ENCODE results near the gene DLG2. TPM values are rescaled to one million over a fixed set of nuclear protein-coding genes. Genes with fewer than 3 reads are reported as not detected.

Gene DLG2
- total RNA-seq, 2 experiments from 2014 or later = 2.0 to 2.1 TPM

DNA sequence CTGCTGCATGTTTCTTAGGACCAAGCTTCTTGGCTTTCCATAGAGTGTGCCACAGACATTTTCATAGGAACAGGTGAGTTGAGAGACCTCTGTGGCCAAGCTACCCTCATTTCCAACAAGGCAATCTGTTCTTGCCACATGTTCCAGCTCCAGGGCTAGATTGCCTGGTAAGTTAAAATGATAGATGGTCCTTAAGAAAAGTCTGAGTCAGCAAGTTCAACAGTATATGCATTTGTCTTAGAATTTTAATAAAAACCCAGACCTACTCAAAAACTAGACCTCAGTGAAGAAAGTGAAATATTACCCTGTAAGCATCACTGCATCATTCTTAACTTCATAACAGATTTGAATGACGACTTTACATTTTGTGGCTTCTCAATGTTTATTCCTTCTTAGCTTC is 1123.6 kb downstream of the DLG2 start:
- Mint-ChIP-seq H3K4me3 (no peak overlapping the region), H3K9me3 (peaks cover 11% of the 10 kb centered on the region), H3K4me1 (ENCODE audit: low read depth) (no peaks in the 10 kb centered on the region), H3K27me3 (no peaks in the 10 kb centered on the region), H3K36me3 (ENCODE audit: low read depth) (no peaks in the 10 kb centered on the region), H3K27ac (no peak overlapping the region)
- intact Hi-C loops (cut with DNase I, micrococcal nuclease) = no loop called here
- no peaks in the 10 kb centered on the region for H3K4me1 ChIP-seq (ENCODE audit: insufficient read depth, low read length)
- TF ChIP-seq, protein P1, sequence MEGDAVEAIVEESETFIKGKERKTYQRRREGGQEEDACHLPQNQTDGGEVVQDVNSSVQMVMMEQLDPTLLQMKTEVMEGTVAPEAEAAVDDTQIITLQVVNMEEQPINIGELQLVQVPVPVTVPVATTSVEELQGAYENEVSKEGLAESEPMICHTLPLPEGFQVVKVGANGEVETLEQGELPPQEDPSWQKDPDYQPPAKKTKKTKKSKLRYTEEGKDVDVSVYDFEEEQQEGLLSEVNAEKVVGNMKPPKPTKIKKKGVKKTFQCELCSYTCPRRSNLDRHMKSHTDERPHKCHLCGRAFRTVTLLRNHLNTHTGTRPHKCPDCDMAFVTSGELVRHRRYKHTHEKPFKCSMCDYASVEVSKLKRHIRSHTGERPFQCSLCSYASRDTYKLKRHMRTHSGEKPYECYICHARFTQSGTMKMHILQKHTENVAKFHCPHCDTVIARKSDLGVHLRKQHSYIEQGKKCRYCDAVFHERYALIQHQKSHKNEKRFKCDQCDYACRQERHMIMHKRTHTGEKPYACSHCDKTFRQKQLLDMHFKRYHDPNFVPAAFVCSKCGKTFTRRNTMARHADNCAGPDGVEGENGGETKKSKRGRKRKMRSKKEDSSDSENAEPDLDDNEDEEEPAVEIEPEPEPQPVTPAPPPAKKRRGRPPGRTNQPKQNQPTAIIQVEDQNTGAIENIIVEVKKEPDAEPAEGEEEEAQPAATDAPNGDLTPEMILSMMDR (IDR thresholded peaks at IDR 0.05) = no peak
- H3K36me3 ChIP-seq (ENCODE audit: insufficient read depth, low read length) = no peaks in the 10 kb centered on the region
- no peak overlapping the region for H3K27ac ChIP-seq (ENCODE audit: low read depth in 1 of 2, low read length in 2 of 2)
- H3K27me3 ChIP-seq (ENCODE audit: control insufficient read depth in 1 of 2, insufficient read depth in 2 of 2, low read length in 2 of 2) = no peaks in the 10 kb centered on the region
- ATAC-seq (ENCODE audit: poor library complexity) (no peak), DNase-seq (no peak)
- ChIA-PET POLR2A (no interaction called here), CTCF (no interaction called here)
- H3K9me3 ChIP-seq (ENCODE audit: control insufficient read depth in 1 of 2, insufficient read depth in 1 of 2, low read length in 2 of 2) = peaks cover 0 to 7% of the 10 kb centered on the region in 2 experiments
- no peak overlapping the region for H3K4me3 ChIP-seq (ENCODE audit: low read length)

DNA sequence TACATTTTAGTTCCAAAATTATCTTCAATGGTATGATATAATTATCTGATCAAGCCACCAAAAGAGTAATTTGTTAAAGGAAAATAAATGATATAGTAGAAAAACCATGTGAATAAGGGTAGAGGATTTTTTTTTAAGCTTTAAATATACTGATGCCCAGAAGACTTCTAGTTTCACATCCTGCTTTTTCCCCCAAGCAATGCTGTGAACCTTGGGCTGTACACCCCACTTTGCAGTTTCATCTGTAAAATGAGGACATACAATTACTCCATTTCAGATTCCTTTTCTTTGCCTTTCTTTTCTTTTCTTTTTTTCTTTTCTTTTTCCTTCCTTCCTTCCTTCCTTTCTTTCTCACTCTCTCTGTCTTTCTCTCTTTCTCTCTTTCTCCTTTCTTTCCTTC is 1125.4 kb downstream of the DLG2 start:
- ChIA-PET POLR2A (no interaction called here), CTCF (no interaction called here)
- Histone ChIP-seq H3K4me1 (ENCODE audit: insufficient read depth, low read length) (no peaks in the 10 kb centered on the region), H3K27ac (ENCODE audit: low read depth in 1 of 2, low read length in 2 of 2) (no peak overlapping the region), H3K4me3 (ENCODE audit: low read length) (no peak overlapping the region), H3K9me3 (ENCODE audit: control insufficient read depth in 1 of 2, insufficient read depth in 1 of 2, low read length in 2 of 2) (peaks cover 0 to 4% of the 10 kb centered on the region in 2 experiments), H3K36me3 (ENCODE audit: insufficient read depth, low read length) (no peaks in the 10 kb centered on the region), H3K27me3 (ENCODE audit: control insufficient read depth in 1 of 2, insufficient read depth in 2 of 2, low read length in 2 of 2) (no peaks in the 10 kb centered on the region)
- no peak overlapping the region for H3K27ac Mint-ChIP-seq
- TF ChIP-seq, protein P1 (IDR thresholded peaks at IDR 0.05) = no peak
- peaks cover 9% of the 10 kb centered on the region for H3K9me3 Mint-ChIP-seq
- intact Hi-C loops (cut with DNase I, micrococcal nuclease) = no loop called here
- no peaks in the 10 kb centered on the region for H3K36me3 Mint-ChIP-seq (ENCODE audit: low read depth)
- DNase-seq = no peak
- ATAC-seq (ENCODE audit: poor library complexity) = no peak
- H3K4me1 Mint-ChIP-seq (ENCODE audit: low read depth) = no peaks in the 10 kb centered on the region
- H3K27me3 Mint-ChIP-seq = no peaks in the 10 kb centered on the region
- no peak overlapping the region for H3K4me3 Mint-ChIP-seq

DNA sequence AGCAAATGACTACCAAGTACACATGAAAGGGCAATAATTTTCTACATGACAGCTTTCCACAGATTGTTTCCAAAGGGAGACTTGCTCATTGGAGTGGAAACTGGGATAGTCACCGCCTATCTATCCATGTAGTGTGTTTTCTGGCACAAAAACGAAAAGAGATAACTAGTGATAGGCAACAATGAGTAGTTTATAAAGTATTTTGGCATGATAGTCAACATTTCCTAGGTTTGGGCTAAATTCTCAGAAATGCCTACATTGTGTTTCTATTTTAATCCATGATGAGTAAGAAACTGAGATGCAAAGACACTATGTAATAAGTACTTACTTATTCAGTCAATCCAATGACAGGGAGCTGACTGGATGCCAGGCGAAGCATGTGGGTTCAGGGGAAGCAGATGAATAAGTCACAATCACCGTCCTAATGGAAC is 1129.1 kb downstream of the DLG2 start:
- peaks cover 0 to 4% of the 10 kb centered on the region in 2 experiments for H3K9me3 ChIP-seq (ENCODE audit: control insufficient read depth in 1 of 2, insufficient read depth in 1 of 2, low read length in 2 of 2)
- no peaks in the 10 kb centered on the region for H3K36me3 Mint-ChIP-seq (ENCODE audit: low read depth)
- H3K27ac Mint-ChIP-seq = no peak overlapping the region
- POLR2A ChIA-PET = no interaction called here
- H3K27me3 Mint-ChIP-seq = no peaks in the 10 kb centered on the region
- TF ChIP-seq, protein P1 (IDR thresholded peaks at IDR 0.05) = no peak
- no peak for ATAC-seq (ENCODE audit: poor library complexity)
- H3K27me3 ChIP-seq (ENCODE audit: control insufficient read depth in 1 of 2, insufficient read depth in 2 of 2, low read length in 2 of 2) = no peaks in the 10 kb centered on the region
- H3K9me3 Mint-ChIP-seq = peaks cover 5% of the 10 kb centered on the region
- CTCF ChIA-PET = no interaction called here
- DNase-seq = no peak
- H3K27ac ChIP-seq (ENCODE audit: low read depth in 1 of 2, low read length in 2 of 2) = no peak overlapping the region
- no peak overlapping the region for H3K4me3 Mint-ChIP-seq
- no peaks in the 10 kb centered on the region for H3K4me1 Mint-ChIP-seq (ENCODE audit: low read depth)
- no peaks in the 10 kb centered on the region for H3K36me3 ChIP-seq (ENCODE audit: insufficient read depth, low read length)
- intact Hi-C loops (cut with DNase I, micrococcal nuclease) = no loop called here
- no peaks in the 10 kb centered on the region for H3K4me1 ChIP-seq (ENCODE audit: insufficient read depth, low read length)
- H3K4me3 ChIP-seq (ENCODE audit: low read length) = no peak overlapping the region
